AG04450 (cell line): ENCODE results near the gene SLC5A3. TPM values are rescaled to one million over a fixed set of nuclear protein-coding genes. Genes with fewer than 3 reads are reported as not detected.

ENCODE experiments used
- CTCF ChIA-PET: fragments of 300-600, 350-600 bp; formaldehyde crosslinking; extraction: SDS; loops from one replicate; lab custom pipeline; 2022; ENCODE audit warnings: antibody characterized with exemption, inconsistent platforms; lab: Charles Lee
- POLR2A ChIA-PET: fragments of 350-600 bp; formaldehyde crosslinking; extraction: SDS; loops from one replicate; lab custom pipeline; 2021; ENCODE audit warnings: antibody characterized with exemption, inconsistent platforms; lab: Yijun Ruan, JAX
- DNase-seq: peaks from one replicate; pipeline ENCODE4 v3.0.0-alpha.2; 2011; ENCODE audit warnings: low read depth, low spot score
- H3K27ac ChIP-seq: one replicate; pipeline ENCODE4 v1.5.1; 2012; ENCODE audit warnings: low read depth, low read length, control low read depth
- H3K27me3 ChIP-seq: one replicate; pipeline ENCODE4 v1.6.0; 2012; ENCODE audit warnings: low read length; ENCODE audit not compliant: control insufficient read depth, insufficient read depth
- H3K4me3 ChIP-seq: 2 replicates; pipeline ENCODE4 v1.5.1; 2011; ENCODE audit warnings: mild to moderate bottlenecking, low read depth, low read length, control low read depth
- H3K9me3 ChIP-seq: 2 replicates; pipeline ENCODE4 v1.5.1; 2012; ENCODE audit warnings: low read length; ENCODE audit not compliant: control insufficient read depth, insufficient read depth
- CTCF ChIP-seq: IDR thresholded peaks from 2 replicates; pipeline ENCODE4 v1.5.1; 2011; ENCODE audit warnings: low read depth, low read length, control low read depth, inconsistent platforms
- polyA plus RNA-seq: library from polyadenylated mRNA; depleted of rRNA; stranded (reverse); fragments of >200 nt; gene quantifications from 2 replicates; pipeline ENCODE4 v1.2.3, GENCODE V29; 2011; rRNA removed

The SLC5A3 gene
- polyA plus RNA-seq, 1 experiment: 9.5 TPM

GRCh38 chr21:34122047-34122446, 48.7 kb downstream of the SLC5A3 start:
- POLR2A ChIA-PET: no interaction called here
- CTCF ChIA-PET: interaction anchor here (0.8 kb wide), 1 partner anchor 225 kb away, joined by 3 read pairs; no protein-coding TSS in a partner anchor
- no peak for DNase-seq
- no peak for TF ChIP-seq CTCF
- H3K4me3 ChIP-seq: no peak overlapping the region
- H3K9me3 ChIP-seq: no peaks in the 10 kb centered on the region
- H3K27me3 ChIP-seq: no peaks in the 10 kb centered on the region
- H3K27ac ChIP-seq: no peak overlapping the region

Other genes with a start within 250 kb of the SLC5A3 start
- gene ATP5PO, start 157.8 kb upstream of the SLC5A3 start, polyA plus RNA-seq: 300 and 365 TPM in 2 replicates
- 31.4 and 35.8 TPM in 2 replicates for gene MRPS6, start within 50 bp of the SLC5A3 start, polyA plus RNA-seq